CD4-positive, alpha-beta T cell (primary cell): ENCODE data around the gene GALT. TPM values are rescaled to one million over a fixed set of nuclear protein-coding genes. Genes with fewer than 3 reads are reported as not detected.

ENCODE experiments used
- ATAC-seq: fragments of 200-7000 bp; cut with Tn5 transposase; one replicate; pipeline ENCODE4 v1.10.0; 2022; ENCODE audit warnings: mild to moderate bottlenecking; ENCODE audit not compliant: poor library complexity
- CTCF ChIA-PET: fragments of 350-600 bp; sonication (Branson Sonifier 250); formaldehyde crosslinking; loops from one replicate; lab custom pipeline; 2021; ENCODE audit warnings: antibody characterized with exemption, inconsistent platforms; lab: Charles Lee
- POLR2A ChIA-PET: fragments of 350-600 bp; sonication (Branson Sonifier 250); formaldehyde crosslinking; loops from one replicate; lab custom pipeline; 2021; ENCODE audit warnings: antibody characterized with exemption, inconsistent platforms; lab: Charles Lee
- DNase-seq, 14 experiments: peaks; one replicate each; pipeline ENCODE4 v3.0.0-alpha.2; 2013 to 2020; ENCODE audit warnings: mixed read lengths in 2 of 14
- H3K27ac ChIP-seq, 2 donors: one replicate each; pipeline versions ENCODE4 v1.5.1 to v1.7.0; 2013; ENCODE audit warnings: low read length in 2 of 2, low read depth in 1 of 2, mild to moderate bottlenecking in 1 of 2
- H3K27me3 ChIP-seq, 2 experiments: 1 replicate in 1 of 2; 2 replicates in 1 of 2; pipeline versions ENCODE4 v1.6.1 to v1.7.0; 2013; ENCODE audit warnings: low read length in 2 of 2, control low read depth in 1 of 2, mild to moderate bottlenecking in 1 of 2, moderate library complexity in 1 of 2; ENCODE audit not compliant: insufficient read depth in 2 of 2, control insufficient read depth in 1 of 2
- H3K36me3 ChIP-seq: one replicate; pipeline ENCODE4 v1.6.1; 2013; ENCODE audit warnings: low read length, control low read depth; ENCODE audit not compliant: insufficient read depth
- H3K4me1 ChIP-seq: one replicate; pipeline ENCODE4 v1.6.1; 2013; ENCODE audit warnings: low read length, control low read depth; ENCODE audit not compliant: insufficient read depth
- H3K4me3 ChIP-seq: one replicate; pipeline ENCODE4 v1.5.1; 2013; ENCODE audit warnings: mild to moderate bottlenecking, low read length, moderate library complexity
- H3K9me3 ChIP-seq, 2 experiments: 1 replicate in 1 of 2; 2 replicates in 1 of 2; pipeline versions ENCODE4 v1.6.1 to v1.7.0; 2013; ENCODE audit warnings: low read length in 2 of 2, mild to moderate bottlenecking in 2 of 2, control low read depth in 1 of 2, moderate library complexity in 1 of 2; ENCODE audit not compliant: control insufficient read depth in 1 of 2, insufficient read depth in 1 of 2
- H3K27ac Mint-ChIP-seq: one replicate; pipeline ENCODE4 v1.8.0; 2020; ENCODE audit warnings: mixed read lengths
- H3K27me3 Mint-ChIP-seq: one replicate; pipeline ENCODE4 v1.8.0; 2021; ENCODE audit warnings: mixed read lengths
- H3K36me3 Mint-ChIP-seq: one replicate; pipeline ENCODE4 v1.8.0; 2021; ENCODE audit warnings: low read depth, mixed read lengths
- H3K4me1 Mint-ChIP-seq: one replicate; pipeline ENCODE4 v1.8.0; 2021; ENCODE audit warnings: low read depth, mixed read lengths
- H3K4me3 Mint-ChIP-seq: one replicate; pipeline ENCODE4 v1.8.0; 2020; ENCODE audit warnings: mild to moderate bottlenecking, mixed read lengths
- H3K9me3 Mint-ChIP-seq: one replicate; pipeline ENCODE4 v1.8.0; 2020; ENCODE audit warnings: mixed read lengths
- CTCF ChIP-seq: fragments of 200-600 bp; IDR thresholded peaks from one replicate; pipeline ENCODE4 v1.8.0; 2022; ENCODE audit warnings: antibody characterized with exemption, mild to moderate bottlenecking
- intact Hi-C, 2 experiments: fragments of 100-400 bp; cut with DNase I in 1 of 2; cut with micrococcal nuclease in 1 of 2; formaldehyde crosslinking; loops; one replicate each; pipeline versions ENCODE4 v1.15.1 to v1.9.0; 2023 to 2025; cut with DNase I, micrococcal nuclease
- total RNA-seq, 174 experiments: library from RNA in 2 of 174; stranded (reverse) in 2 of 174; gene quantifications; one replicate each; pipeline ENCODE4 v1.2.3 and lab custom pipeline; 2021 to 2026

GALT gene
- total RNA-seq, 2 experiments from 2014 or later, result 115 TPM

GRCh38 chr9:34606905-34607304 is 39.6 kb upstream of the GALT start:
- H3K4me1 ChIP-seq, result peaks cover 15% of the 10 kb centered on the region

DNA sequence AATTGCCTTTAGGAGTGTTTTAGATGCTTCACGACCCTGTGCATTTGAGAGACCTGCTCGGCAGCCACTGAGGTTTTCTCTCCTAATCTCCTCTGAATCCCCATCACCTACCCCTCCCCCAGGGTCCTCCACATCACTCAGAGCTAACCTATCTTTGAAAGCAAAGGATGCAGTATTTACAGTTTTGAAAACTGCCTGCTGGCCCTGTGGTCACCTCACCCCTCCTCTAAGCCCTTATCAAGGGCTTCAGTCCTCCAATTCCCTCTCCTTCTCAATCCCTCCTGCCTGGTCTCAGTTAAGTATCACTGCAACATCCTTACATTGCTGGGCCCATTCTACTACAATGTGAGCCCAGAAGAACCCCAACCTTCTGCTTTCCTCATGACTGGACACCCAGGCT is 39.1 kb upstream of the GALT start:
- intact Hi-C loops, result no loop called here

More at GRCh38 chr9:34606905-34607304, 39.6 kb upstream of the GALT start:
- H3K36me3 Mint-ChIP-seq, result peaks cover 10% of the 10 kb centered on the region
- Histone ChIP-seq H3K36me3 (no peaks in the 10 kb centered on the region), H3K27me3 (no peaks in the 10 kb centered on the region), H3K27ac (no peak overlapping the region), H3K4me3 (no peak overlapping the region), H3K9me3 (peaks cover 0 to 3% of the 10 kb centered on the region in 2 experiments)
- no peak for TF ChIP-seq CTCF
- peaks cover 18% of the 10 kb centered on the region for H3K4me1 Mint-ChIP-seq
- ChIA-PET CTCF (interaction anchor here (1.9 kb wide), 1 partner anchor 27 kb away, joined by 9 read pairs; no protein-coding TSS in a partner anchor), POLR2A (no interaction called here)
- H3K27ac Mint-ChIP-seq, result no peak overlapping the region
- no peak overlapping the region for H3K4me3 Mint-ChIP-seq
- H3K9me3 Mint-ChIP-seq, result no peaks in the 10 kb centered on the region
- DNase-seq, result no peak
- H3K27me3 Mint-ChIP-seq, result peaks cover 5% of the 10 kb centered on the region
- ATAC-seq, result no peak
- intact Hi-C loops, result no loop called here

DNA sequence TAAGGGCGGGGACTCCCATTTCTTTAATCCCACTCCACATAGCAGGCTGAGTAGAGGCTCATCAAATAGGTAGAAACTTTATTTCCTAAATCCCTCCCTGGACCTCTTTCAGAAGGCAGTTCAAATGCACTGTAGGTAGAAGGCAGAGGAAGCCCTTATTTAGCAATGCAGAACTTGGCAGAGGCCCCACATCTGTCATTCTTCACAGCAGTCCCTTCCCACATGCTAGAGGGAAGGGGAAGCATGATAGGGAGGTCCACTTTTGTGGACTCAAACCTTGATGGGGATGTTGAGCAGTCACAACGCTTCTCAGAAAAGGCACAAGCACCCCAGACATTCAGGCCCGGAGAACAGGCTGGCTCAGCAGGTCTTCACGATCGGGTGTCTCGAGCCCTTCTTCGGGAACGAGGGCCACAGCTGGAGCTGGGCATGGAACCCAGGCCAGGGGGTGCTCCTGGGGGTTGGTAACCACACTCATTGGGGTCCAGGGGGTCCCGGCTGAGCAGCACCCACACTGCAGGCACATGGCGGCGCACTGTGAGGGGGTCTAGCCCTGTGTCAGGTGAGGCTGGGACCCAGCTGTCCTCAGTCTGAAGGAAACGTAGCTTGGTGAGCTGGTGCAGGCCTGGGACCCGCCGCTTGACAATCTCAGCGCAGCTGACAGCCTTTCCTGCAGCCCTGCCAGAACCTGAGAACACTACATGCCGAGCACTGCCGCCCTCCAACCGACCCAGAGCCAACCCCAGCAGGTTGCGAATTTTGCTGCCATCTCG is 35.9 kb upstream of the GALT start:
- H3K27me3 Mint-ChIP-seq, result no peaks in the 10 kb centered on the region
- H3K9me3 Mint-ChIP-seq, result no peaks in the 10 kb centered on the region
- peaks cover 0 to 3% of the 10 kb centered on the region in 2 experiments for H3K9me3 ChIP-seq
- H3K27ac ChIP-seq, result no peak overlapping the region
- peaks cover 24% of the 10 kb centered on the region for H3K4me1 Mint-ChIP-seq
- DNase-seq, result no peak
- H3K36me3 Mint-ChIP-seq, result peaks cover 32% of the 10 kb centered on the region
- intact Hi-C loops, result loop anchor here (5.0 to 10.0 kb wide), 5 partner anchors 37 to 566 kb away; partner anchors contain the start of genes DNAI1 (in 1 of the 2), ENHO (in 1 of the 2), FAM219A (in 1 of the 2) and GALT (in 1 of the 2)
- POLR2A ChIA-PET, result interaction anchor here (1.1 to 2.5 kb wide), 4 partner anchors 10 to 27 kb away, joined by 5 to 23 read pairs (median 10); partner anchors contain the start of genes DCTN3 and SIGMAR1
- CTCF ChIA-PET, result interaction anchor here (1.0 to 1.6 kb wide), 4 partner anchors 18 to 36 kb away, joined by 3 to 8 read pairs (median 4); partner anchors contain the start of genes ARID3C and GALT
- H3K4me3 ChIP-seq, result peak overlapping the region; percentile 95
- peaks cover 13% of the 10 kb centered on the region for H3K36me3 ChIP-seq
- ATAC-seq, result no peak
- H3K27me3 ChIP-seq, result no peaks in the 10 kb centered on the region
- TF ChIP-seq CTCF, result no peak
- peaks cover 28% of the 10 kb centered on the region for H3K4me1 ChIP-seq
- H3K27ac Mint-ChIP-seq, result peak overlapping the region; percentile 37
- H3K4me3 Mint-ChIP-seq, result peak overlapping the region; percentile 84

More for the DNA sequence above, 39.1 kb upstream of the GALT start:
- Histone ChIP-seq H3K27me3 (no peaks in the 10 kb centered on the region), H3K4me1 (peaks cover 18% of the 10 kb centered on the region), H3K4me3 (no peak overlapping the region), H3K27ac (no peak overlapping the region), H3K36me3 (no peaks in the 10 kb centered on the region), H3K9me3 (peaks cover 0 to 3% of the 10 kb centered on the region in 2 experiments)
- H3K4me1 Mint-ChIP-seq, result peaks cover 19% of the 10 kb centered on the region
- H3K27ac Mint-ChIP-seq, result no peak overlapping the region
- no peaks in the 10 kb centered on the region for H3K9me3 Mint-ChIP-seq
- no peak for DNase-seq
- H3K4me3 Mint-ChIP-seq, result no peak overlapping the region
- no peak for ATAC-seq
- no peak for TF ChIP-seq CTCF
- POLR2A ChIA-PET, result no interaction called here
- peaks cover 5% of the 10 kb centered on the region for H3K27me3 Mint-ChIP-seq
- CTCF ChIA-PET, result interaction anchor here (1.9 kb wide), 1 partner anchor 27 kb away, joined by 9 read pairs; no protein-coding TSS in a partner anchor
- H3K36me3 Mint-ChIP-seq, result peaks cover 10% of the 10 kb centered on the region
